ENCODE results near the gene KLHDC3. TPM values are rescaled to one million over a fixed set of nuclear protein-coding genes. Genes with fewer than 3 reads are reported as not detected.

The KLHDC3 gene
- total and polyA plus RNA-seq, 9 of the 15 experiments (the other 6 are each of a cell fraction or from before 2014, with no cell fraction given), result 4.5 to 171 (median 107) TPM

DNA sequence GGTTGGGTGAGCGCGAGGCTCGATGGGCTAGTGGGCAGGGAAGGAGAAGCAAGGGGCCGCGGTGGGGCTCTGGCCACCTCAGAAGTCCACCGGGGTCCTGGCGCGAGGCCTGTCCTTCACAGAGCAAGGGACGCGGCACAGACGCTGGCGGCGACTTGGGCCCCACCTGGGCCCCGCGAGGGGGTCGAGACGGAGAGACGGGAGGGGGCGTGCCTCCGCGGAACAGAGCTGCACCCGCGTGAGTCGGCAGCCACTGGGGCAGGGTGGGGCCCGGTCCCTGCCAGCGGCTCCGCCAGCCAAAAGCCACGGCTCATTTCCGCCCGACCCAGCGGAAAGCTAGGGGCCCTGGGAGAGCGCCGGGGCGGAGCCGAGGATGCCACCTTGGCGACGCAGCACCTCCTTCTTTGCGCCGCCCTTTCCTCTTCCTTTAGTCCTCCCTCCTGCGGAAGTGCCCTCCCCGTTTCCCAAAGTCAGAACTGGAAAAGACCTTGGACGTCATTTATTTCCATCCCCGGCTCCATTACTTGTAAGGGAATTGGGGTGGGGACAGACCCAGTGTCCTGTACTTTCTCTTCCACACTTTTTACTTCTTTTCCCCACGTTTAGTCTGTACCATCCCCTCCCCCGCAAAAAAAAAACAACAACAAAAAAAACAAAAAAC is 39.6 kb downstream of the KLHDC3 start, which contains the start of gene CUL7 (continued):
- TF ChIP-seq, protein P1, sequence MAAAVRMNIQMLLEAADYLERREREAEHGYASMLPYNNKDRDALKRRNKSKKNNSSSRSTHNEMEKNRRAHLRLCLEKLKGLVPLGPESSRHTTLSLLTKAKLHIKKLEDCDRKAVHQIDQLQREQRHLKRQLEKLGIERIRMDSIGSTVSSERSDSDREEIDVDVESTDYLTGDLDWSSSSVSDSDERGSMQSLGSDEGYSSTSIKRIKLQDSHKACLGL (CRISPR knock-in tag; IDR thresholded peaks at IDR 0.05; ENCODE audit: borderline replicate concordance, poor library complexity, severe bottlenecking), result peak; percentile 58
- peak; percentile 18; the same call in 1 of the 2 replicates for TF ChIP-seq ZEB2 (IDR thresholded peaks at IDR 0.05)
- TF ChIP-seq ASH1L (IDR thresholded peaks at IDR 0.05; ENCODE audit: borderline replicate concordance, low read depth, partially characterized antibody), result peak; percentile 57
- no peak for TF ChIP-seq ZNF699 (CRISPR knock-in tag; IDR thresholded peaks at IDR 0.05; ENCODE audit: insufficient replicate concordance)
- TF ChIP-seq ZNF766 (CRISPR knock-in tag; conservative IDR thresholded peaks at IDR 0.05), result no peak; the same call in 1 of the 2 replicates
- 0 out of 4 replicates have a peak, but pooled peaks of 1 of the 2 experiments have one; percentile 29 for TF ChIP-seq CSDE1 (IDR thresholded peaks at IDR 0.05)
- TF ChIP-seq, protein P2, sequence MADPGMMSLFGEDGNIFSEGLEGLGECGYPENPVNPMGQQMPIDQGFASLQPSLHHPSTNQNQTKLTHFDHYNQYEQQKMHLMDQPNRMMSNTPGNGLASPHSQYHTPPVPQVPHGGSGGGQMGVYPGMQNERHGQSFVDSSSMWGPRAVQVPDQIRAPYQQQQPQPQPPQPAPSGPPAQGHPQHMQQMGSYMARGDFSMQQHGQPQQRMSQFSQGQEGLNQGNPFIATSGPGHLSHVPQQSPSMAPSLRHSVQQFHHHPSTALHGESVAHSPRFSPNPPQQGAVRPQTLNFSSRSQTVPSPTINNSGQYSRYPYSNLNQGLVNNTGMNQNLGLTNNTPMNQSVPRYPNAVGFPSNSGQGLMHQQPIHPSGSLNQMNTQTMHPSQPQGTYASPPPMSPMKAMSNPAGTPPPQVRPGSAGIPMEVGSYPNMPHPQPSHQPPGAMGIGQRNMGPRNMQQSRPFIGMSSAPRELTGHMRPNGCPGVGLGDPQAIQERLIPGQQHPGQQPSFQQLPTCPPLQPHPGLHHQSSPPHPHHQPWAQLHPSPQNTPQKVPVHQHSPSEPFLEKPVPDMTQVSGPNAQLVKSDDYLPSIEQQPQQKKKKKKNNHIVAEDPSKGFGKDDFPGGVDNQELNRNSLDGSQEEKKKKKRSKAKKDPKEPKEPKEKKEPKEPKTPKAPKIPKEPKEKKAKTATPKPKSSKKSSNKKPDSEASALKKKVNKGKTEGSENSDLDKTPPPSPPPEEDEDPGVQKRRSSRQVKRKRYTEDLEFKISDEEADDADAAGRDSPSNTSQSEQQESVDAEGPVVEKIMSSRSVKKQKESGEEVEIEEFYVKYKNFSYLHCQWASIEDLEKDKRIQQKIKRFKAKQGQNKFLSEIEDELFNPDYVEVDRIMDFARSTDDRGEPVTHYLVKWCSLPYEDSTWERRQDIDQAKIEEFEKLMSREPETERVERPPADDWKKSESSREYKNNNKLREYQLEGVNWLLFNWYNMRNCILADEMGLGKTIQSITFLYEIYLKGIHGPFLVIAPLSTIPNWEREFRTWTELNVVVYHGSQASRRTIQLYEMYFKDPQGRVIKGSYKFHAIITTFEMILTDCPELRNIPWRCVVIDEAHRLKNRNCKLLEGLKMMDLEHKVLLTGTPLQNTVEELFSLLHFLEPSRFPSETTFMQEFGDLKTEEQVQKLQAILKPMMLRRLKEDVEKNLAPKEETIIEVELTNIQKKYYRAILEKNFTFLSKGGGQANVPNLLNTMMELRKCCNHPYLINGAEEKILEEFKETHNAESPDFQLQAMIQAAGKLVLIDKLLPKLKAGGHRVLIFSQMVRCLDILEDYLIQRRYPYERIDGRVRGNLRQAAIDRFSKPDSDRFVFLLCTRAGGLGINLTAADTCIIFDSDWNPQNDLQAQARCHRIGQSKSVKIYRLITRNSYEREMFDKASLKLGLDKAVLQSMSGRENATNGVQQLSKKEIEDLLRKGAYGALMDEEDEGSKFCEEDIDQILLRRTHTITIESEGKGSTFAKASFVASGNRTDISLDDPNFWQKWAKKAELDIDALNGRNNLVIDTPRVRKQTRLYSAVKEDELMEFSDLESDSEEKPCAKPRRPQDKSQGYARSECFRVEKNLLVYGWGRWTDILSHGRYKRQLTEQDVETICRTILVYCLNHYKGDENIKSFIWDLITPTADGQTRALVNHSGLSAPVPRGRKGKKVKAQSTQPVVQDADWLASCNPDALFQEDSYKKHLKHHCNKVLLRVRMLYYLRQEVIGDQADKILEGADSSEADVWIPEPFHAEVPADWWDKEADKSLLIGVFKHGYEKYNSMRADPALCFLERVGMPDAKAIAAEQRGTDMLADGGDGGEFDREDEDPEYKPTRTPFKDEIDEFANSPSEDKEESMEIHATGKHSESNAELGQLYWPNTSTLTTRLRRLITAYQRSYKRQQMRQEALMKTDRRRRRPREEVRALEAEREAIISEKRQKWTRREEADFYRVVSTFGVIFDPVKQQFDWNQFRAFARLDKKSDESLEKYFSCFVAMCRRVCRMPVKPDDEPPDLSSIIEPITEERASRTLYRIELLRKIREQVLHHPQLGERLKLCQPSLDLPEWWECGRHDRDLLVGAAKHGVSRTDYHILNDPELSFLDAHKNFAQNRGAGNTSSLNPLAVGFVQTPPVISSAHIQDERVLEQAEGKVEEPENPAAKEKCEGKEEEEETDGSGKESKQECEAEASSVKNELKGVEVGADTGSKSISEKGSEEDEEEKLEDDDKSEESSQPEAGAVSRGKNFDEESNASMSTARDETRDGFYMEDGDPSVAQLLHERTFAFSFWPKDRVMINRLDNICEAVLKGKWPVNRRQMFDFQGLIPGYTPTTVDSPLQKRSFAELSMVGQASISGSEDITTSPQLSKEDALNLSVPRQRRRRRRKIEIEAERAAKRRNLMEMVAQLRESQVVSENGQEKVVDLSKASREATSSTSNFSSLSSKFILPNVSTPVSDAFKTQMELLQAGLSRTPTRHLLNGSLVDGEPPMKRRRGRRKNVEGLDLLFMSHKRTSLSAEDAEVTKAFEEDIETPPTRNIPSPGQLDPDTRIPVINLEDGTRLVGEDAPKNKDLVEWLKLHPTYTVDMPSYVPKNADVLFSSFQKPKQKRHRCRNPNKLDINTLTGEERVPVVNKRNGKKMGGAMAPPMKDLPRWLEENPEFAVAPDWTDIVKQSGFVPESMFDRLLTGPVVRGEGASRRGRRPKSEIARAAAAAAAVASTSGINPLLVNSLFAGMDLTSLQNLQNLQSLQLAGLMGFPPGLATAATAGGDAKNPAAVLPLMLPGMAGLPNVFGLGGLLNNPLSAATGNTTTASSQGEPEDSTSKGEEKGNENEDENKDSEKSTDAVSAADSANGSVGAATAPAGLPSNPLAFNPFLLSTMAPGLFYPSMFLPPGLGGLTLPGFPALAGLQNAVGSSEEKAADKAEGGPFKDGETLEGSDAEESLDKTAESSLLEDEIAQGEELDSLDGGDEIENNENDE (IDR thresholded peaks at IDR 0.05; ENCODE audit: low read depth, low read length), result peak; percentile 48
- no peak for TF ChIP-seq MEF2A (IDR thresholded peaks at IDR 0.05; ENCODE audit: control insufficient read depth, low read depth, low read length)
- peak; percentile 75; the same call in 1 of the 2 replicates for TF ChIP-seq ZNF696 (CRISPR knock-in tag; conservative IDR thresholded peaks at IDR 0.05)
- TF ChIP-seq CBFA2T3 (IDR thresholded peaks at IDR 0.05), result no peak
- TF ChIP-seq, protein P3, sequence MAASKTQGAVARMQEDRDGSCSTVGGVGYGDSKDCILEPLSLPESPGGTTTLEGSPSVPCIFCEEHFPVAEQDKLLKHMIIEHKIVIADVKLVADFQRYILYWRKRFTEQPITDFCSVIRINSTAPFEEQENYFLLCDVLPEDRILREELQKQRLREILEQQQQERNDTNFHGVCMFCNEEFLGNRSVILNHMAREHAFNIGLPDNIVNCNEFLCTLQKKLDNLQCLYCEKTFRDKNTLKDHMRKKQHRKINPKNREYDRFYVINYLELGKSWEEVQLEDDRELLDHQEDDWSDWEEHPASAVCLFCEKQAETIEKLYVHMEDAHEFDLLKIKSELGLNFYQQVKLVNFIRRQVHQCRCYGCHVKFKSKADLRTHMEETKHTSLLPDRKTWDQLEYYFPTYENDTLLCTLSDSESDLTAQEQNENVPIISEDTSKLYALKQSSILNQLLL (CRISPR knock-in tag; IDR thresholded peaks at IDR 0.05; ENCODE audit: borderline replicate concordance), result no peak
- TF ChIP-seq, protein P4, sequence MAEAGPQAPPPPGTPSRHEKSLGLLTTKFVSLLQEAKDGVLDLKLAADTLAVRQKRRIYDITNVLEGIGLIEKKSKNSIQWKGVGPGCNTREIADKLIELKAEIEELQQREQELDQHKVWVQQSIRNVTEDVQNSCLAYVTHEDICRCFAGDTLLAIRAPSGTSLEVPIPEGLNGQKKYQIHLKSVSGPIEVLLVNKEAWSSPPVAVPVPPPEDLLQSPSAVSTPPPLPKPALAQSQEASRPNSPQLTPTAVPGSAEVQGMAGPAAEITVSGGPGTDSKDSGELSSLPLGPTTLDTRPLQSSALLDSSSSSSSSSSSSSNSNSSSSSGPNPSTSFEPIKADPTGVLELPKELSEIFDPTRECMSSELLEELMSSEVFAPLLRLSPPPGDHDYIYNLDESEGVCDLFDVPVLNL (CRISPR knock-in tag; IDR thresholded peaks at IDR 0.05; ENCODE audit: low read depth), result no peak
- peak; percentile 78 for TF ChIP-seq ZNF764 (CRISPR knock-in tag; IDR thresholded peaks at IDR 0.05; ENCODE audit: low read depth)
